ENCODE data around the gene NEK7.

NEK7 gene

GRCh38 chr1:198143797-198144196 is 13.0 kb upstream of the NEK7 start:
- DNase-seq (ENCODE audit: low read depth in 3 of 3), result no peak

GRCh38 chr1:198147216-198147615 is 9.6 kb upstream of the NEK7 start:
- no peak for DNase-seq (ENCODE audit: low read depth in 3 of 3)

- DNase-seq (ENCODE audit: low read depth in 3 of 3), result no peak
Measured at GRCh38 chr1:198150369-198150768, 6.4 kb upstream of the NEK7 start.

- no peak for DNase-seq (ENCODE audit: low read depth in 3 of 3)
Measured at GRCh38 chr1:198151688-198152087, 5.1 kb upstream of the NEK7 start.

DNA sequence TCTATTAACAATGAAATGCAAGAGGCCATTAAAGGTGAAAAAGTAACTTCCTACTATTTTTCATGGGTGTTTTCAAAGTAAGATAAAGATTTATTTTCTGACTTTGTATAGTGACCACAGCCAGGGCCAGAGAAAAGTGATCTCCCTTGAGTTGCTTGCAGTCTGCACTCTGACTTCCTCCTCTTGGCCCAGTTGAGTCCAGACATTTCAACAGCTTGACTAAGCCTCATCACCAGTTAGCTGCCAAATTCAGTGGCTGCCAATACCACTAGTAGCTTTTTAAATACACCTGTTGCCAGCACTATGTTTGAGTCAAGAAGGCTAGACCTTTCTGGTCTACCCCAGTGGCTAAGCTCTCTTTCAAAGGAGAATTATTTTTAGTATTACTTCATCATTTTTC is 3.7 kb upstream of the NEK7 start:
- DNase-seq (ENCODE audit: low read depth in 3 of 3), result no peak

GRCh38 chr1:198153804-198154203 is 3.0 kb upstream of the NEK7 start:
- no peak for DNase-seq (ENCODE audit: low read depth in 3 of 3)

DNA sequence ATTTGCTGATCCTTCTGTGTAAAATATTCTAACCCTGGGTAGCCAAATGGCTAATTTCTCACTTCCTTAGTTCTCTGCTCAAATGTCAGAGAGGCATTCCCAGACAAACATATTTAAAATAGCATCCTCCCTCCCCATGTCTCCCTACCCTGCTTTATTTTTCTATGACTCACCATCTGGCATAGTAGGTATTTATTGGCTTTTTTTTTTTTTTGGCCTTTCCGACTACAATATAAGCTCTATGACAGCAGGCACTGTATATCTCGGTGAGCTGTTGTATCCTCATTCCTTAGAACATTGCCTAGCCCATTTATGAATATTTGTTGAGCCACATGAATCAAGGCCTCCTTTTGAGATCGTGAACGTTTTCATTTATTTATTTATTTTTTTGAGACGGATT is 1.5 kb upstream of the NEK7 start:
- DNase-seq (ENCODE audit: low read depth in 3 of 3), result no peak

GRCh38 chr1:198156111-198156744 is 570 bp upstream of the NEK7 start:
- peak in 2 of 3 donors; percentile 56 to 70 for DNase-seq (ENCODE audit: low read depth in 3 of 3)

DNA sequence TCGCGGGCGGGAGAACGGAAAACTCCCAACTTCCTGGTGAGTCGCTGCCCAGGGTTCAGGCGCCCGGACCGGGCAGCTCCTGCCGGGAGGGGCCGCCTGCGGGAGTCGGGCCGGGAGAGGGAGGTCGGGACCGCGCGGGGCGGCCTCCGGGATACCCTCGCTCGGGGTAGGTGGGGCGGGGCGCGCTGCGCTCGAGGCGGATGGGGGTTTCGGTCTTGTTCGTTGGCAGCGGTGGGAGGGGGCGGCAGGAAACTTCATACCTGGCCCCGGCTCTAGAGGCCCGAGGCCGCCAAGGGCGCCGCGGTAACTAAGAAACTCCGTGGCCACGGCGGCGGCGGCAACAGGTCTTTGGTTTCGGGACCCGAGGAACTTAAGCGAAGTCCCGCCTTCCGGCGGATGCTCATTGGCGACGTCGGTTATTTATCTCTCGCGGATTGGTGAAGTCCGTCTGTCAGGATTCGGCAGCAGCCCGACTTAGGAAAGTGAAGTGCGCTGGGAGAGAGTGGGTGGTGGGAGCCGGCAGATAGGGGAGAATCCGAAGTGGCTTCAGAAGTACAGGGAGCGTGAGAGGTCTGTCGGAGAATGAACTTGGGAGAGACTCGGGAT is 546 bp downstream of the NEK7 start:
- peak; percentile 65 to 77 (median 67) for DNase-seq (ENCODE audit: low read depth in 3 of 3)

- DNase-seq (ENCODE audit: low read depth in 3 of 3), result no peak
Measured at GRCh38 chr1:198157847-198158725, 1.3 kb downstream of the NEK7 start.

DNA sequence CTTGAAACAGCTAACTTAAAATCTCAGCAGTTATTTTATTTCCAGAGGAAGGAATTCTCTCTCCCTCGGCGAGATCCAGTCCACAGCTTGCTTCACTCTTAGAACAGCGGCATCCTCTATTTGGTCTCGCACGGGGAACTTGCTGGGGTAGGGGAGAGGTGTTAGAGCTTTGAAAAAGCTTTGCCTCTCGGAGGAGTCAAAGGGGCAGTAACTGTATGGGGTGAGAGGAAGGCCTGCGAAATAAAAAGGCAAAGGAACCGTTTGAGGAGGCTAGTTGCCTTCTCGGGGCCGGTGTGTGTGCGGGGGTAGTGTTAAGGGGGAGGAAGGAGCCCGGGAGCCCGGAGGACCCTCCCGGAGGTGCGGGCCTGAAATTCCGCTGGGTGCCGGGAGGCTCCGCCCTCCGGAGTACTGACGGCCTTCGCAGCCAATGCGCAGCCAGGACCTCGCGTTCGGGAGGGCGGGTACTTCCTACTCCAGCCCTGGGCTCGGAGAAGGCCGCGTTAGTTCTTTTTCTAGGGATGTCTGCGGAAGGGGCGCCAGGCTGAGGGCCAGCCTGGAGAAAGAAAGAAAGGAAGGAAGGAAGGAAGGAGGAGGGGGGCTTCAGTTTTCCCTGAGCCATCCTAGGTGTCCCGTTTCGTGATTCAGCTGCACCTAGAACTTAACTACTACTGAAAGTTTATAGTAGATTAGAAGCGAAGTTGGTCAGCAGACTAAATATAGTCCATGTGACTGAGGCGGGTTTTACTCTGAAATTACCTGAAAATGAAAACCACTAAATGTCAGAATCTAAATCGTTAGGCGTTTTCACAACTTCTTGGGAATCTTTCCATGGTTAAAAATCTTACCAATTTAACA is 2.2 kb downstream of the NEK7 start:
- peak; percentile 69 to 77 (median 71) for DNase-seq (ENCODE audit: low read depth in 3 of 3)

DNA sequence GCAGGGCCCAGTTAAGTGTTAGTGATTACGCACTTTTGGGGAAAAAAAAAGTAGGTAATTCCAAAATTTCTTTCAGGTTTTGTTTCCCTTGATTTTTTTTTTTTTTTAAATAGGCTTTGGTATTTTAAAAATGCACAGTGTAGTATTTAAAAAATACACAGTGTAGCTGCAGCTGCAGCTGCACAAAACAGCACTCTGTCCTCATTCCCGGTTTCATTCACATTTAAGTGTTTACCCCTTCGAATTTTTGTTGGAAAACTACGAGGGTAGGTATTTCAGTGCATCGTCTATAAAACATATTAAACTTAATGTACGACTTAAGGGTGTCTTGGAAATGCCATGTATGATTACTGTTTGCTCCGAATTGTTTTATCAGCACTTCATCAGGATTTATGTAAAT is 3.4 kb downstream of the NEK7 start:
- DNase-seq (ENCODE audit: low read depth in 3 of 3), result no peak

- no peak for DNase-seq (ENCODE audit: low read depth in 3 of 3)
Measured at GRCh38 chr1:198160946-198161614, 4.3 kb downstream of the NEK7 start.

GRCh38 chr1:198161718-198162090 is 4.9 kb downstream of the NEK7 start:
- DNase-seq (ENCODE audit: low read depth in 3 of 3), result no peak

GRCh38 chr1:198162091-198162767 is 5.4 kb downstream of the NEK7 start:
- no peak for DNase-seq (ENCODE audit: low read depth in 3 of 3)

- no peak for DNase-seq (ENCODE audit: low read depth in 3 of 3)
Measured at GRCh38 chr1:198165927-198166647, 9.3 kb downstream of the NEK7 start.

DNA sequence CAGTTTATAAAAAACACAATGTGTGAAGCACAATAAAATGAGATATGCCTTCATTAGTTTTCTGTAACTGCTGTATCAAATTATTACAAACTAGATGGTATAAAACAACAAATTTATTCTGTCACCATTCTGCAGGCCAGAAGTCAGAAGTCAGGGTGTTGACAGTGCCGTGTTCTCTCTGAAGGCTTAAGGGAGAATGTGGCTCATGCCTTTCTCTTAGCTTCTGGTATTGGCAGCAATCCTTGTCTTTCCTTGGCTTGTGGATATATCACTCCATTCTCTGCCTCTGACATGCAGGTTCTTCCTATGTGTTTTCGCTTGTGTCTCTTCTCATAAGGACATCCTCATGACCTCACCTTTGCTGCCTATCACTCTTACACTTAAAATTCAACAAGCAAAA is 10.1 kb downstream of the NEK7 start:
- no peak for DNase-seq (ENCODE audit: low read depth in 3 of 3)

DNA sequence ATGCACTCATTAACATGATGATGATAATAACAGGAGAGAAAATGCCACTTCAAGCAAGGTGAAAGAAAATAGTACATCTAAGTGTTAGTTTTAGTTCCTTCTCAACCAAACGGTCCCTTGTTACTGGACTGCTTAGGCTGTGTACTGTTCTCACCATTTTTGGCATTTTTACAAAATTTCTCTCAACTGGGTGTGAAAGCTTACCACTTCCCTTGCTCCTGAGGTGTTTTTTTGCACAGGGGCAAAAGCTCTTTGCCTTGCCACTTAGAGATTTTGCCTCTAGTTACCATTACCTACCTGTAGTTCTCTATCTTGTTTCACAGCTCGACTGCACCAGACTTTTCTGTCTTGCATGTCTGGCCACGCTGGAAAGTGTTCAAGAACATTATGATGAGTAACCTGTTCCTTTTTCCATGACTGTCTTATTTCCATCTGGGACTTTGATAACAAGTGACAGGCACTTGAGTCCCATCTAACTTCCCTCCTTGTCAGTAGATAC is 10.7 kb downstream of the NEK7 start:
- no peak for DNase-seq (ENCODE audit: low read depth in 3 of 3)

- DNase-seq (ENCODE audit: low read depth in 3 of 3), result no peak
Measured at GRCh38 chr1:198168227-198168626, 11.4 kb downstream of the NEK7 start.

DNA sequence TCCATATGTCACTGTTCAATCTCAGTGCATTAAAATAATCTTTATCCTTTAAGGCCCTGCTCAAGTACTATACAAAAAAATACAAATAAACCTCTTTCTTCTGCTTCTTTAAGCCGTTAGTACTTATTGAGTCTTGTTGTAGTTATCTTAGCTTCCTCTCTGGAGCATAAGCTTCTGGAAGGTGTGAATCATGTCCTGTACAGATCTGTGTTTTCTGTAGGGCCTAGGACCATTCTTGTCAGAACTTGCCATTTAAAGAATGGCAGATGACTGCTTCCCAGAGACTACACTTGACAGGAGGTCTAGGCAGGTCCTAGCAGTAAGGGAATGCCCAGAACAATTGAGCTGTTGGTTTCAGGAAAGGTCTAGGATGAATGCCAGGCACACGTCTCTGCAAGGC is 12.9 kb downstream of the NEK7 start:
- DNase-seq (ENCODE audit: low read depth in 3 of 3), result no peak

Data from stimulated activated CD4-positive, alpha-beta T cell treated with anti-CD3 and anti-CD28 coated beads, TNF-alpha, amount 100 ng/mL, for 48 hours (primary cell).